GM18907 (cell line): Measurements from ENCODE around the gene CDK5RAP2.

Experiments used
- ATAC-seq: cut with Tn5 transposase; IDR thresholded peaks from one replicate; pipeline ENCODE4 v1.9.1; 2021; ENCODE audit warnings: mild to moderate bottlenecking, moderate library complexity; ENCODE audit not compliant: unreplicated experiment

Gene CDK5RAP2

DNA sequence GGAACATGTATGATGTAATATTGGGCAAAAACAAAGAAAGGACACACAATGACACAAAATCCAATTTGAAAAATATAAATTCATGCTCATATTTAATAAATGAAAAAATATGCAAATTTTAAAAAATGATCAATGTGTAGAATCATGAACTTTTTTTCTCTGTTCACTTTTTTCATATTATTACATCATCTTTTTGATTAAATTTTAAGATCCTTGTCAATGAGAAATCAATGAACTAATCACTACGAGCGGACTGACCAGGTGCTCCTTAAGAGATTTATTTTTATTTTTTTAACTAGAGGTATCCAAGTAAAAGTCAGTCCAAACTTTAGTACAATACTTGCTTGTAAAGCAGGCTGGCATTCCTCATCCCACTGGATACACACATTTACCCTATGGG lies 174.1 kb downstream of the CDK5RAP2 start:
- no peak for ATAC-seq

DNA sequence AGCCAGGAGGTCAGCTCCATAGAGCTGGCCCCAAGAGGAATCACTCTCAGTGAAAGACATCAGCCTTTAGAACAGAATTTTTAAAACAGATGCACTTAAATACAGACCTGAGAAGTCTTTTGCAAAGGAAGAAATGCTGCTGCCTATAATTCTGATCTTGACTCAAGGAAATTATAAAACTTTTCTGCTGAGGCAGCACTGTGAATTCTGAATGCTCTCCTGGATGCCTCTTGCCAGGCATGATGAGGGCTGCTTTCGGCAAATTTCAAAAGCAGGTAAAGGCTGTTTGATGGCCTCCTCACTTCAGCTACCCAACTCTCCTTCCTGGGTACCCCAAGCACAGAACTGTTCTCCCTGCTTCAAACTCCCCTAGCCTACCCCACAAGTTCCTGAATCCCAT lies 174.8 kb downstream of the CDK5RAP2 start:
- no peak for ATAC-seq

DNA sequence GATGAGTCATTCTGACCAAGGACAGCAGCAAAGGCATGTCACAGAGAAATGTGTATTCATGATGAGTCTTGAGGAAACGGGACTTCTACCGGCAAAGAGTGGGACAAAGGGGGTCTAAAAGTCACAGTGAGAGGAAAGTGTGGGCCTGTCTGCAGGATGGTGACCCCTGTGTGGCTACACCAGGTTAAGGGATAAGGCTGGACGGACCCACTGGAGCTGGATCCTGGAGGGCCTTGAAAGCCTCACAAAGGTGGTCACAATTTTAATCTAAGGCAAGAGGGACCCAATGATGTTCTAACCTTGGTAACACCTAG lies 176.5 kb downstream of the CDK5RAP2 start:
- ATAC-seq = no peak

DNA sequence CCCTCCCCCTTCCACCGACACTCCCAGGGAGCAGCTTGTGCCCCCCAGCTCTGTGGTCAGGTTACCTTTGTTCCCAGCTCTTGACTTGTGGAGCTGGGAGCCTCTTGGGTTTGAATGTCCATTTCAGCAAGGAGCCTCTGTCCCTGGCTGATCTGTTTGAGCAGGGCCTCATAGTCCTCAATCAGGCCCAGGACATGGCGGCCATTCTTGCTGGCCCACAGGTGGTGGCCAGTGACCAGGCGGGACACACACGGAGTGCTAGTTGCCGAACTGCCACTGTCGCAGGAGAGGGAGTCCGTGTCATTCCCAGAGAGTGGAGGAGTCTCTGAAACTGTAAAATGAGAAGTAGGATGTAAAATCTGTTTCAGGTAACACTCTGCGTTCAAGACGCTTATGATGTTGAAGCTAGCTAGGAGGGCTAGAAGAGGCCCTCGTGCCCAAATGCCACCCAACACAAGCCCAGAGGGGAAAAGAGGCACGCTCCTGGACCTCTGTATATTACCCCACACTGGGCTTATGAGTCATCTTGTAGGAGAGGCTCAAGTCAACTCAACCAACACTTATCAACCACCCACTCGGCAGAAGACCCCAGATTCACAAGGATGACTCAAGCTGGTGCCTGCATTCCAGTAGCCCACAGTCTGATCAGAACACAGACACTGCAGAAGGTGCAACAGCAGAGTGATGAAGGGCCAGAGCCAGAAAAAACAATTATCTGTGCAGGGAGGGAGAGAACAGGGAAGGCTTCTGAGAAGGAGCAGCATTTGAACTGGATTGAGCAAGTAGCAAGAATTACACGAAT lies 177.0 kb downstream of the CDK5RAP2 start:
- ATAC-seq = no peak

DNA sequence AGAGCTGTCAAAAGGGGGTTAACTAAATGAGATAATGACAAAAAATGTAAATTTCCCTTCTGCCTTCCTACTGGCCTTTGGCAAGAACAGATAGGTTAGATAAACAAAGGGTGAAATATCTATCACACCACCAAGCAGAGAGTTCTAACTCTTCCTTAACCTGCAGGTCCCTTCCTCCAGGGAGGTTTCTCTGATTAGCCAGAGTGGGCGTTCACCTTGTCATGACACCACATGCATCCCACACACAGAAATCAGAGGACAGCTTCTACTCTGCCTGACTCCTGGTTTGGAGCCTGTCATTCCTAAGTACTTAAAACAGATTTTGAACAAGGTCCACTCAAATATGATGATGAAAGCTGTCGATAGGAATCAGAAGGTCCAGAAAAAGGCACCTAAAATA lies 180.0 kb downstream of the CDK5RAP2 start:
- no peak for ATAC-seq

DNA sequence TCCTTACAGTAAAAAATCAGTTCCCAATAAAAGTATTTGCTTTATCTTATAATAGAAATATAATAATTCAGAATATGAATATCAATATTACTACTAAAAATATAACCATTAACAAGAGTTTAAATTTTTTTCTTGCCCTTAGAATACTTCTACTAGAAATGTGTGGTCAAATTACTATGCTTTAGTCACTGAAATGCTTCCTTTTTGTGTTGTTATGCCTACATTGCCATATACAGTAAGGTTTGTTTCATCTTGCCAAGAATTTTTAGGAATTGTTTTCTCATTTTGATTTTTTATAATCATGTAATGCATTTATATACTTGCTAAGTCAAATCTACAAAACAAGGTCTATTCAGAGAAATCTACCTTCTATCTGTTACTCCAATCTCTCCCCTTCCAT lies 181.7 kb downstream of the CDK5RAP2 start:
- ATAC-seq = no peak

DNA sequence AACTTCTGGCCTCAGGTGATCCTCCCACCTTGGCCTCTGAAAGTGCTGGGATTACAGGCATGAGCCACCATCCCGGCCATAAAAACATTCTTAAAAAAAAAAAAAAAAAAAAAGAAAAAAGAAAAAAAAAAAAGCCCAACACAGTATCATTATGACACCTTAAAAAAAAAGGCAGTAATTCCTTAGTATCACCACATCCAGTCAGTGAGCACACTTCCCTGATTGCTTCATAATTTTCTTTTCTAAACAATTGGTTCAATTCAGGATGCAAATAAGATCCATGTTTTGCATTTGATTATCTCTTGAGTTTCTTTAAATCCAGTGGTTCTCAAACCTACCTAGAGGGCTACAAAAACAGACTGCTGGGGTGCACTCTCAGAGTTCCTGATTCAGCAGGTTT lies 182.5 kb downstream of the CDK5RAP2 start:
- no peak for ATAC-seq

DNA sequence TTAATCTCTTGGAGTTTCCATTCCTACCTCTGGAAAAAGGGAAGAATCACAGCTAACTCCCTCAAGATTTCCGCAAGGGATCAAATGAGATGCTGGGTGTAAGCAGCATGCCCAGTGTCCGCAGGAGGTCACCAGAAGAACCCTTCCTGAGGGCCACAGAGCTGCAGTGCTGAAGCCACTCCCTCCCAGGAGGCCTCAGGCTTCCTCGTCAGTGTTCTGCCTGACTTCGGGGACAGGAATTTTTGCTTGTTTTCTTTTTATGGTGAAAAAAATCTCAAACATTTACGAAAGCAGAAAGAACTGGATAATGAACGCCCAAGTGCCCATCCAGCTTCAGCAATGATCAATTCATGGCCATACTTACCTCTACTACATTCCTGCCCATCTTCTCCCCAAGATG lies 183.0 kb downstream of the CDK5RAP2 start:
- no peak for ATAC-seq

DNA sequence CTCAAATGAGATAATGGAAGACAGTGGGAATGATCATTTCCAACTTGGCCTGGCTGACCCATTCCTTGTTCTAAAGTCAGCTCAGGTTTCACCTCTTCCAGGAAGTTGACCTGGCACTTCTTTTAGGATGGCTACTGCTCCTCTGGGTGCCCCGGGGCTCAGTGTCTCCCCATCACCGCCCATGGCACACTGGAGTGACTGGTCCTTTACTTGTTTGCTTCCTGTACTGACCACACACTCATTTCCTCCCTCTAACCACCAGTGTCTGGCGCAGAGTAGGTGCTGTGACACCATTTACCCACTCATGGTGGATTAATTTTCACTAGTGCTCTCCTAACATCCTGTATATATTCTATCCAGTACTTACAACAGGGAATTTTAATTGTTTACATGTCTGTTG lies 183.5 kb downstream of the CDK5RAP2 start:
- no peak for ATAC-seq

DNA sequence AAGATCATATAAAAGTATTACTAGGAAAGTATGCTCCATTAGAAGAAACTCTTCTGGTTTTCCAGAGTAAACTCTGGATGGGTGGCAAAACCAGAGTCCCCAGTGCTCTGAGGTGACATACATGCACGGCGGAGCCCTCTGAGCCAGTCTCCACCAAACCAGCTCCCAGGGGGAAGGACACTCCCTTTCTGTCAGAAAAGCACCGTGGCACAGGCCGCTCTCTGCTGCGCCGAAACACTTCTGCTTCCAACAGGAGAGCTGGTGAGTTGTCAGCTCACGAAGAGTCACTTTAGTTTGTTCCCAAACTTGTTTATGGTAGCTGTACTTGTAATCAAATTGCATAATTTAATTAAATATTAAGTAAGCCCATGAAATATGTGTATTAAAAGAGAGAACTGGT lies 184.6 kb downstream of the CDK5RAP2 start:
- ATAC-seq = no peak

DNA sequence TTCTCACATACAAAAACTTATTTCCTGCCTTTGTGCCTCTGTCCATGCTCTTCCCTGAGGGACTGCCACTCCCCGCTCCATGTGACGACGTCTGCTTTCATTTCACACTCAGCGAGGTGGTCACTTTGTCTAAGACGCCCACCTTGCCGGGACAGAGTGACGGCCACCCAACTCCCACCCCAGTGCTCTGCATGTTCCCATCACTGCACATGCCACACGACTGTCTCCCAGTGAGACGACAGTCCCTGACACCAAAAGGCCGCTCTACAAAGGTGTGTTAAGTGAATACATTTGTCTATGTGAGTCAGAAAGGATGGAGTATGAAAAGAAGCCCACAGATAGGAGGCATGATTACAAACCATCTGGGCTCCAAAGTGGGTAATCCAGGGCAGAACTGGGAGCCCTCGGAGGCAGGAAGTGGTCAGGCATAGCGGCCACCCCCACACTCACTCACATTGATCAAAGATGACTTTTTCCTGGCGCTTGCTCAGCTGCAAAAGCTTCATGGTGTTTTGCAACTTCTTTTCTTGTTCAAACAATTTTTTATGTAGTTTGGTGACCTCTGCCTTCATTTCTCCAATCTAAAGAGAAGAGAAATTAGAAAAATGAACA lies 185.8 kb downstream of the CDK5RAP2 start:
- ATAC-seq = no peak

DNA sequence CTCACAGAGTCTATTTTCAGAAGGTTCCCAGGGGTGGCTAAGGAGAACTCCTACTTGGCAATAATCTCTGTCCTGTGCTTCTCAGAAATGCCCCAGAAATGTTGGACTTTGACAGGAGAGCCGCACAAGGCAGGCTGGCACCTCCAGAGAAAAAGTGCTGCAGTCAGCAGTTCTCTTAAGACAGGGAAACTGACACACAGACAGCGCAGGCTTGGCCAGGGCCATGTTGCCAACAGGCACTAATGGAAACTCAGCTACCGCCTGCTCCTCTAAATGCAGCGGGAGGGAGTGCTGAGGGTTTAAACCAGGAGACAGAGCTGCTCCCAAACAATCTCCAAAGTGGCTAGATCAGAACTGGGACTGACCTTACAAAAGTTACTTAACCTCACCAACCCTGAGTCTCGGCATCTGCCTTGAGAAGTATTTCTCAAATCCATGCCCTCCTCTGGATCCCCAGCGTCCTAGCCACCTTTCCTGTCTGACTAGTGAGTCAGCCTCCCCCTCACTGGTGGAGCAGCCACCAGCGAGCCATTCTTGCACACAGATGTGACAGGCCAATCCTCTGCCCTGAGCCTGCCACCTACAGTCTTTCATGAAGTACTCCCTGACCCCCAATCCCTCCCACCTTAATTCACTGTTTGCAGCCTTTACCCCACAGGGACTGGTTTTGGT lies 186.4 kb downstream of the CDK5RAP2 start:
- no peak for ATAC-seq

DNA sequence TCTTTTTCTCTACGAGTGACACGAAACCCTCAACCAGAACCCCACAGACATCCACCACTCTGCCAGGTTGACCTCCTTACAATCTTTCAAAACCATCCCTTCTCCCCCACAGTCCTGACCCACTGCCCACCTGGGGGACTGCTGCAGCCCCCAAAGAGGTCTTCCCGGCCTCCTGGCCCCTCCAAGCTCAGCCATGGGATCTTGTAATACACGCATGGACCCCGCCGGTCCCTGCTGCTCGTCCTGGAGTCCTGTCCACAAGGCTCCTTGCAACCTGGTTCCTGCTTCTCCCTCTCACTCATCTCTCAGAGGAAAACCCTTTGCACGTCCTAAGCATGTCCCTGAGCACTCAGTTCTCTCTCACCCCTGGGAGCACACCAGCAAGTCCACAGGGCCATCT lies 187.3 kb downstream of the CDK5RAP2 start:
- ATAC-seq = no peak

DNA sequence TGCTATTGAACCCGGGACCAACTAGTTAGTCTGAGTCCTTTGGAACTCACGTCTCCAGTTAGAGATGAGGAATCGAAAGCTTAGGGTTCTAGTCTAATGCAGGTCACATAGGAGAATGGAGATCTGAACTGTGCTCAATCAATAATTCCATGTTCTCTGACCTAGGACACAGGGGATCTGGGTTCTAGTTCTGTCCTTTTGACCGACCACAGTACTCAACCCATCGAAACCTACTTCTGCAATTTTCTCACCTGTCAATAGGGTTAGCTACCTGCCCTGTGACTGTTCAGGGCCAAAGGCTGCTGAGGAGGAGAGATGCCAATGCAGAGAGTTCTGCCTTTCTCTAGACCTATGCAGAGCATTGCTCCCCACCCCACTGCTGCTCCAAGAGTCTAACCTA lies 187.7 kb downstream of the CDK5RAP2 start:
- ATAC-seq = no peak

DNA sequence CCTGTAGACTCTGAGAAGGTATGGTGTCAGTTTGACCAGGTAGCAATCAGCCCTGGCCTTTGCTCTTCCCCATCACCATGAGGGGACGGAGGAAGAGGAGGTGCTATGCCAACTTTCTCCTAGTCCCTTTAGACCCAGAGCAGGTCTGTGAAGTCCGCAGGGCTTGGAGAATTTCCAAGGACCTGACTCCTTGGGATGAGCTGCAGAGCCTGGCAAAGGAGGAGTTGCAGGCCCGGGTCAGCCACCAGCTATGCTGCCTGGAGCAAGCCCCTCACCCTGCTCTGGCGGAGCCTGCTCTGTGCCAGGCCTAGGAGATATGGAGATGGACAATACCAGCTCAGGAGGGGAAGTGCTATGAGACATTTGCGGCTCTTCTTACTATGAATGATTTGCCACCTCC lies 188.3 kb downstream of the CDK5RAP2 start:
- no peak for ATAC-seq

DNA sequence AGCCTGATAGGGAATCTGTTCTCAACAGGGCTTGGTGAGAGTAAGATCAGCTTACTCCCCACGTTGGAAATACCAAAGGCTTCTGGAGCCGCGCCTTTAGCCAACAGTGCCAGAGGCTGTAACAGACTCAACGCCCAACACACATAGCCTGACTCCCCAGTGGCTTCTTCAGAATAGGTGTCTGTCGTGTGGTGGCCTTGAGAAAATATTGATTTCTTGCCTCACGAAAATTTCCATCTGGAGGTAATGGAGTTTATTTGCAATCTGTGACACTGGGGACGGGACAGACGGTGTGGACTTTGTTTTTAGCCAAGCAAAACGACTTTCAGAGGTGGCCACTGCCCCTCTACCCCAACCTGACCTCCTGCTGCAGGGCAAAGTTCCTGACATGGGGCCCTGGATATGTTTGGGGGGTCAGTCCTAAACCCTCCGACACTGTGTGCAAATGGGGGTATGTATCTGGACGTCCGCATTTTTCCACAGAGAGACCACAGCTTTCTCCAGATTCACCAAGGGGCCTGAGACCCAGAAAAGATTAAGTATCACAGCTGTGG lies 189.3 kb downstream of the CDK5RAP2 start:
- no peak for ATAC-seq

DNA sequence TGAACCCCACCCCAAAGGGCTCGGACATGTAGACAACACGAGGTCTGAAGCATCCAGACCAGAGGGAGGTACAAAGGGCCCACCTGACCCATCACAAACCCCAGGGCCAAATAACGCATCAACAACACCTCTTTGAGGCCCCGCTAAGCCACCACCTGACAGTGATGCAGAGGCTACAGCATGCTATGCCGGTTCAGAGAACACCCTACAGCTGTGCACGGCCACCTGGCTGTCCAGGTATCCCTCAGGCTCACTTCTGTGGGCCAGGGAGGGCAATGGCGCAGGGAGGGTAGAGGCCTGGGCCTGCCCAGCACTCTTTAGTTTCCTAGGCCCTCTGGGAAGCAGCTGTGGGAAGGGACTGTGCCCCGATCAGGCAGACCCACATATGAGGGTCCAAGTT lies 190.1 kb downstream of the CDK5RAP2 start:
- ATAC-seq = no peak

DNA sequence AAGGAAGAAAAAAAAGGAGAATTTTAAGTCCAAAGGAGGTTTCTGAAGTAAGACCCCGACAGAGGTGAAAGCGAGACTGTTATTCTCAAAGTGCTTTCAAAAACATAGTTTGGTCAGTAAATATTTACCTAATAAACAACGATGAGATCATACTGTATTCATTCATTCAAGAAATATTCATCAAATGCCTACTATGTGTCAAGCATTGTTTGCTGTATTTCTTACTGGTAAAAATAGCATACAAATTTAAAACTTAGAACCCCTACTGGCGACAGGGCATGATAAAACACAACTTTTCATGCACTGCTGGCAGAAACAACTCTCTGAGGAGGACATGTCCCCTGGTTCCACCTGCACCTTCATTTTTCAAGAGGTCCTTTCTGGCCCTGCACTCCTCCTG lies 190.7 kb downstream of the CDK5RAP2 start:
- no peak for ATAC-seq

DNA sequence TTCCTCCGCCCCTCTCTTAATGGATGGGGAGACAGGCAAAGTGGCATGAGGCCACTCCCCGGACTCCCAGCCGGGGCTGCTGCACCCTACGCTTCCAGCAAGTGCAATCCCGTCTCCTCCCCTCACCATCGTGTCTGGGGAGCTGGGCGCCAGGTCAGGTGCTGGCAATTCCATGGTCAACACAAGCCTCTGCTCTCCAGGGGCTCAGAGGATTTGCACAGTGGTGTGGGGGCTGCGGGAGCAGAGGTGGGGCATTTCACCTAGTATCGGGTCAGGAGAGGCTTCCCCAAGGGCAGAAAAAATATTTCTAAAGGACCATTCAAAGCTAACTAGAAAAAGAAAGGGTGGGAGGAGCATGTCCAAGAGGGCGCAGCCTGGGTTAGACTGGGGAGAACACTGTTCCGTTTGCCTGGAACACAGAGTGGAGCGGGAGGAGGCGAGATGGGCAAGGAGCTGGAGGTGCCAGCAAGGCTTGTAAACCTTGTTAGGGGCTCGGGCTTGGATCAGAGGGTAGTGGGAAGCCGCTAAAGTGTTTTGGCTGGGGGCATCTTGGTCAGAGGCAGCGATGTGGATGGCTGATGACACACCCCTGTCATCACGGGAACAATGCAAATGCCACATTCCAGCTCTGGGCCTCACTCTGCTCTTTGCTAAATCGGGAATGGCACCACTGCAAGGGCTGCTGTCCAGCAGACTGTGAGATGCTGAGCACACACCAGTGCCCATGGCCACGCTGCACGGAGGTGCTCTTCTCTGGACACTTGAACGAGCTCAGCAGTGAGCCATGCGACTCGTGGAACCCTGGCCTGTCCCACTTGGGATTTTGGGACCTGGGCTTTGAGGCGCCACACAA lies 191.7 kb downstream of the CDK5RAP2 start:
- no peak for ATAC-seq

DNA sequence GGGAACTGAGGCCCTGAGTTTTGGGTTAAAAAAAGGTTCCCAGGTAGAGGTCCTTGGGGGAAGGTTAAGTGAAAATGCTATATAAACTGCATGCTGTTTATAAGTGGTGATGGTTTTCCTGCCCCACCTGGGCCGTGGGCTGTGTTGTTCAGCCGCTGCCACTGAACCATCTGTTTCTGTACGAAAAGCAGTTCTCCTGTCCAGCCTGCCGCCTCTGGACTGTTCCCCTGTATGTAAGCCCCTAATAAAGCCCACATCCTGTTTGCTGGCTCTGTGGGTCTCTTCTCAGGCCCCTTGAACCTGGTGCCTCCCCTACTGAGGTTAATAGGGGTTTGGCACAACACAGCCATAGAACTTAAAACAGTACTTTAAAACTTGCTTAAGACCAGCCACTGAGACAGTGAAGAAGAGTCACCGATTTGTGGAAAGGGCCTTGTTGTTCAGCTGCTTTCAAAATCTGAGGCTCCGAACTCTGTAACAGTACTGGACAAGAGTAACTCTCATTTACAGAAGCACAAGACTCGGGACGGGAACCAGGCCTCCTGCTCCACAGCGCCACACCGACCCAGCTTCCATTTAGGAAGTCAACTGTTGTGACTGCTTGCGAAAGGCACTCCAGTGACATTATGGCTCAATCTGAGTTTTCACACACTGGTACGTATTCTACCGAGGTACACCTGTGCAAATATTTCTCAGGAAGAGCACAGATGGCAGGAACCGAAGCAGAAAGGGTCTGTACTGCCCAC lies 192.5 kb downstream of the CDK5RAP2 start:
- ATAC-seq = no peak
